Kidney (tissue), 14 donors: ENCODE measurements around the gene HSPB1. TPM values are rescaled to one million over a fixed set of nuclear protein-coding genes. Genes with fewer than 3 reads are reported as not detected.

Experiments used
- DNase-seq, 5 donors: peaks; one replicate each; pipeline ENCODE4 v3.0.0-alpha.2; 2013 to 2020
- FAIRE-seq: peaks from 2 replicates; lab custom pipeline; 2012; peaks lifted over from hg19 to GRCh38; lab: Jason Lieb, UNC
- H3K27ac ChIP-seq, 2 donors: one replicate each; pipeline ENCODE4 v1.7.0; 2013; ENCODE audit warnings: low read depth in 2 of 2, low read length in 2 of 2, inconsistent platforms in 1 of 2
- H3K27me3 ChIP-seq: one replicate; pipeline ENCODE4 v1.7.1; 2013; ENCODE audit warnings: low read length, inconsistent platforms; ENCODE audit not compliant: control insufficient read depth, insufficient read depth
- H3K36me3 ChIP-seq, 3 donors: one replicate each; pipeline versions ENCODE4 v1.7.0 to v1.7.1; 2013; ENCODE audit warnings: low read length in 3 of 3, control low read depth in 1 of 3, inconsistent platforms in 1 of 3; ENCODE audit not compliant: insufficient read depth in 3 of 3, control insufficient read depth in 2 of 3
- H3K4me1 ChIP-seq, 3 donors: one replicate each; pipeline versions ENCODE4 v1.7.0 to v1.7.1; 2013; ENCODE audit warnings: low read length in 3 of 3, inconsistent platforms in 1 of 3, low read depth in 1 of 3; ENCODE audit not compliant: control insufficient read depth in 2 of 3, insufficient read depth in 2 of 3
- H3K4me3 ChIP-seq, 3 donors: one replicate each; pipeline versions ENCODE4 v1.7.0 to v1.8.1; 2013; ENCODE audit warnings: low read length in 3 of 3, control low read depth in 1 of 3, inconsistent platforms in 1 of 3
- H3K9ac ChIP-seq, 3 donors: one replicate each; pipeline versions ENCODE4 v1.7.0 to v1.7.1; 2013; ENCODE audit warnings: low read length in 3 of 3, control low read depth in 1 of 3, inconsistent platforms in 1 of 3
- H3K9me3 ChIP-seq, 3 donors: one replicate each; pipeline versions ENCODE4 v1.7.0 to v1.7.1; 2013; ENCODE audit warnings: low read length in 3 of 3, control low read depth in 1 of 3, inconsistent platforms in 1 of 3; ENCODE audit not compliant: control insufficient read depth in 2 of 3, insufficient read depth in 1 of 3
- CTCF ChIP-seq: IDR thresholded peaks from 3 replicates; pipeline ENCODE4 v1.5.1; 2012; ENCODE audit warnings: mild to moderate bottlenecking, moderate library complexity, borderline replicate concordance; ENCODE audit not compliant: insufficient read depth; ENCODE audit errors: extremely low read depth
- intact Hi-C: fragments of 100-400 bp; cut with DNase I; formaldehyde crosslinking; loops from one replicate; pipeline ENCODE4 v1.11.1; 2022
- polyA plus RNA-seq: library from polyadenylated mRNA; stranded (reverse); fragments of 350-450 nt; fragmentation: Illumina TruSeq; extraction: RNeasy Lipid Tissue Mini Kit (QIAGEN cat#74804); gene quantifications from one replicate; pipeline ENCODE4 v1.2.3, GENCODE V29; 2014; ENCODE audit warnings: low read depth, low replicate concordance; ENCODE audit not compliant: insufficient read depth
- total RNA-seq: library from RNA; stranded (reverse); fragmentation: NEBNext Ultra II Directional; extraction: Animal tissue kit (Norgen Biotek cat#: 25700); gene quantifications from one replicate; pipeline ENCODE4 v1.2.1, GENCODE V29; 2021
- donor health status: control.
- donor health status: control.
- donor health status: control.
- donor health status: control.
- donor health status: control.
- donor health status: DM: yes; HTN: yes; CAD: no.
- donor health status: Normal renal cell carcinoma (clear cell type).

Gene HSPB1
- total and polyA plus RNA-seq, 2 donors from 2014 or later = 1,012 to 1,561 TPM

DNA sequence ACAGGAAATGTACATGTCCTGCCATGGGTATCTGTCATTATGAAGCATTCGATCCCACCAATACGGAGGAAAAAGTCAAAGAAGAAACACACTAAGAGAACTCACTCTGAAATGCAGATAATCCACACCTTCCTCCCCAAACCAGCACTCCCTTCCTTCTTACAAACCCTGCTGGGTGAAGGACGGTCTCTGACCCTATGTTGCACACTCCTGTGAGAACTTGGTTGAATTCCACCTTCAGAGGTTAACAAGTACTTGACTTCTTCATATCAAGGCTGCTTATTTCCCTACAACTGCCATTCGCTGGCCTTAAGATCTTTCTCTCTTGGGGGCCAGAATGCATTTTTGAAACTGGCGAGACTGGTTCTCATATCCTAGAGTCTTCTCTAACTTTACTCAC is 39.7 kb downstream of the HSPB1 start:
- Histone ChIP-seq H3K36me3 (peaks cover 4 to 24% (median 18%) of the 10 kb centered on the region in 3 donors), H3K27me3 (no peaks in the 10 kb centered on the region), H3K27ac (no peak overlapping the region), H3K9me3 (no peaks in the 10 kb centered on the region), H3K4me3 (no peak overlapping the region), H3K9ac (no peak overlapping the region), H3K4me1 (peaks cover 0 to 10% (median 10%) of the 10 kb centered on the region in 3 donors)
- FAIRE-seq (no peak), DNase-seq (no peak)
- TF ChIP-seq CTCF = no peak
- intact Hi-C loops = no loop called here

DNA sequence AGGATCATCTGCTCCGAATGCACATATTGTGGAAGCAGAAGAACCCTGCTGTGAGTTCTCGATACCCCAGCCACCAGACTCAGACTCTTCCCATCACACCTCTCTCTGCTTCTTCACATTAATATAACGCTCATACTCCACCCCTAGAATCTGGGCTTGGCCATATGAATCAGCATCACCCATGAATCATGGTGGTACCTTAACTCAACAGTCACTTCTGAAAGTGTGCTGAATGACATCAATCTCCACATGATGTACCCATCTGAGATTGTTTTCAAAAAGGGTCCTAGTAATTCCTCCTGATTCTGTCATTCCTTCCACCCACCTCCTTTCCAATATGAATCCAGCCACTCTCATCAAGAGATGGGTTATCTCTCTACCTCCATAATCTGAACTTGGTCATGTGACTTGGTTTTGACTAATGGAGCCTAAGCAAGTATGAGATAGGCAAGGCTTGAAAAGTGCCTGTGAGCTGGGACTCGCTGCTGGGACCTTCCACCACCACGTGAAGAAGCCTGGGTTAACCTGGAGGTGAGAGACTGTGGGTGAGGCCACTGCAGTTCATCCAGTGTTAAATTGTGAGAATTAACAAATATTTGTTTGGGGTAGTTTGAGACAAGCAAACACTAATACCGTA is 40.9 kb downstream of the HSPB1 start:
- FAIRE-seq (no peak), DNase-seq (no peak)
- no peak overlapping the region for H3K4me3 ChIP-seq
- no peaks in the 10 kb centered on the region for H3K27me3 ChIP-seq
- peaks cover 4 to 25% (median 20%) of the 10 kb centered on the region in 3 donors for H3K36me3 ChIP-seq
- TF ChIP-seq CTCF = no peak
- H3K4me1 ChIP-seq = peaks cover 0 to 10% (median 10%) of the 10 kb centered on the region in 3 donors
- intact Hi-C loops = no loop called here
- no peak overlapping the region for H3K27ac ChIP-seq
- H3K9me3 ChIP-seq = no peaks in the 10 kb centered on the region
- no peak overlapping the region for H3K9ac ChIP-seq

GRCh38 chr7:76343931-76344321 is 41.5 kb downstream of the HSPB1 start:
- Histone ChIP-seq H3K27me3 (no peaks in the 10 kb centered on the region), H3K9me3 (no peaks in the 10 kb centered on the region), H3K4me3 (no peak overlapping the region), H3K4me1 (peaks cover 0 to 10% (median 10%) of the 10 kb centered on the region in 3 donors), H3K27ac (no peak overlapping the region), H3K36me3 (peaks cover 4 to 25% (median 20%) of the 10 kb centered on the region in 3 donors), H3K9ac (no peak overlapping the region)
- DNase-seq = no peak
- no peak for FAIRE-seq
- intact Hi-C loops = no loop called here
- no peak for TF ChIP-seq CTCF
